Heart right ventricle (tissue), 16 donors: ENCODE results near the gene TCL1B. TPM values are rescaled to one million over a fixed set of nuclear protein-coding genes. Genes with fewer than 3 reads are reported as not detected.

Source experiments
- ATAC-seq, 8 donors: fragments of 200-7000 bp; cut with Tn5 transposase; one replicate each; pipeline ENCODE4 v1.9.1; 2020; ENCODE audit warnings: mild to moderate bottlenecking in 8 of 8, moderate library complexity in 8 of 8, moderate number of reproducible peaks in 1 of 8
- DNase-seq, 2 donors: peaks; one replicate each; pipeline ENCODE4 v3.0.0-alpha.2; 2020
- H3K27ac ChIP-seq, 10 donors: fragments of 200-600 bp; sonication (generic) in 2 of 10; one replicate each; pipeline versions ENCODE4 v1.5.0 to v1.8.0; 2020 to 2022; ENCODE audit warnings: mild to moderate bottlenecking in 3 of 10
- H3K27me3 ChIP-seq, 7 donors: fragments of 200-600 bp; one replicate each; pipeline ENCODE4 v1.8.0; 2021 to 2022; ENCODE audit warnings: mild to moderate bottlenecking in 2 of 7
- H3K36me3 ChIP-seq, 9 donors: fragments of 200-600 bp; sonication (generic) in 1 of 9; one replicate each; pipeline versions ENCODE4 v1.5.0 to v1.8.0; 2020 to 2022; ENCODE audit warnings: mild to moderate bottlenecking in 2 of 9
- H3K4me1 ChIP-seq, 9 donors: fragments of 200-600 bp; sonication (generic) in 1 of 9; one replicate each; pipeline versions ENCODE4 v1.5.0 to v1.8.0; 2020 to 2022; ENCODE audit warnings: mild to moderate bottlenecking in 4 of 9
- H3K4me3 ChIP-seq, 10 donors: fragments of 200-600 bp; sonication (generic) in 2 of 10; one replicate each; pipeline versions ENCODE4 v1.5.0 to v1.8.0; 2020 to 2022; ENCODE audit warnings: mild to moderate bottlenecking in 7 of 10, moderate library complexity in 2 of 10
- H3K9me3 ChIP-seq, 11 donors: fragments of 200-600 bp in 10 of 11; sonication (generic) in 2 of 11; one replicate each; pipeline versions ENCODE4 v1.5.0 to v1.8.0; 2013 to 2022; ENCODE audit warnings: mild to moderate bottlenecking in 2 of 11, control low read depth in 1 of 11, moderate library complexity in 1 of 11
- WGBS, 2 donors: extraction: QIAGEN DNeasy Blood & Tissue Kit; methylation state at CpG; one replicate each; pipeline ENCODE4 v1.1.7; 2013; ENCODE audit warnings: inconsistent platforms in 1 of 2; 5-methylcytosine and 5-hydroxymethylcytosine counted together
- intact Hi-C, 10 donors: fragments of 100-400 bp; cut with DNase I; formaldehyde crosslinking; loops; one replicate each; pipeline versions ENCODE4 v1.11.1 to v1.14.2; 2022
- polyA plus RNA-seq, 2 donors: library from polyadenylated mRNA; stranded (reverse); fragments of 200-250 nt; gene quantifications; one replicate each; pipeline ENCODE4 v1.2.3, GENCODE V29; 2013
- total RNA-seq, 10 donors: library from RNA; stranded (reverse); fragmentation: NEBNext Ultra II Directional in 3 of 10; extraction: Animal tissue kit (Norgen Biotek cat#: 25700) in 3 of 10; gene quantifications; one replicate each; pipeline versions ENCODE4 v1.2.1 to v1.2.4, GENCODE V29; 2021 to 2023
- TF ChIP-seq, protein P1 (sequence below), 9 donors: fragments of 200-600 bp; sonication (generic) in 2 of 9; IDR thresholded peaks; one replicate each; pipeline versions ENCODE4 v1.5.0 to v1.8.0; 2021 to 2022; ENCODE audit warnings: antibody characterized with exemption in 9 of 9, mild to moderate bottlenecking in 5 of 9, moderate library complexity in 1 of 9
- donor health status: Arrhythmogenic right ventricular cardiomyopathy.
- donor health status: ischemic (EF 13 %, LVEDD 7.1; RV severe dilation, severe dysfunction).
- donor health status: healthy with polysubstance abuse.
- donor health status: DM: no; HTN: yes; CAD: no.
- donor health status: DM: no; HTN: no; CAD: no.
- donor health status: ischemic (EF 25% LVEDD 6.9; RV normal size, moderate dysfunction).
- donor health status: ischemic (EF 25% LVEDD 5.7; RV mildly dilated, moderate dysfunction).
- donor health status: healthy.
- donor health status: DM: yes; HTN: yes; CAD: no.
- donor health status: Ischemic cardiomyopathy.
- donor health status: ischemic (EF 35%, LVEDD 5.7; RV mildly dilated, moderate dysfunction).
- donor health status: nonischemic (EF 11% LVEDD 7.7; RV severe dilation, severe dysfunction).
- donor health status: DM: yes; HTN: yes; CAD: no.
- donor health status: PGD.
- donor health status: ischemic (EF 29% LVEDD 5.4; RV normal size, mild dysfunction).
- donor health status: nonischemic (EF 23%, LVEDD 6.1; RV moderate dilation, normal function).

TCL1B gene
- total and polyA plus RNA-seq, 12 donors: not detected

DNA sequence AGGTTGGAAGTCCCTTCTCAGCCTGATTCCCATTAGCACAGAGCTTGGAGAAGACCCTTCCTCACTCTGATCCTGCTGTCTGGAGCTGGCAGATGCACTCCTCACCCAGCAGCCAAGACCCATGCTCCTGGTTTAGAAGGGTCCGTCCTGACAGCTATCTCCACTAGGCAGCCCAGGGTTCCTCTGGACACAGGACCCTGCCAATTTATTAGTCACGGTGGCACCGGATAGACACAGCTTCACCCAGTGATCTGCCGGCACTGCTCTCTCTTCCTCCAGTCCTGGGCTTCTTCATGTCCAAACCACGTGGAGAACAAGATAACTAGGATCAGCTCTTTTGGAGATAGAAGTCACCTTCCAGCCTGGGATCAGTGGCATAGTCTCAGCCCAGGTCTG is 26.2 kb upstream of the TCL1B start:
- H3K27ac ChIP-seq: no peak overlapping the region
- no peak overlapping the region for H3K4me3 ChIP-seq
- H3K9me3 ChIP-seq: no peaks in the 10 kb centered on the region
- no peaks in the 10 kb centered on the region for H3K36me3 ChIP-seq
- ATAC-seq (peak in 1 of 8 donors; percentile 25), DNase-seq (no peak)
- intact Hi-C loops: no loop called here
- TF ChIP-seq, protein P1, sequence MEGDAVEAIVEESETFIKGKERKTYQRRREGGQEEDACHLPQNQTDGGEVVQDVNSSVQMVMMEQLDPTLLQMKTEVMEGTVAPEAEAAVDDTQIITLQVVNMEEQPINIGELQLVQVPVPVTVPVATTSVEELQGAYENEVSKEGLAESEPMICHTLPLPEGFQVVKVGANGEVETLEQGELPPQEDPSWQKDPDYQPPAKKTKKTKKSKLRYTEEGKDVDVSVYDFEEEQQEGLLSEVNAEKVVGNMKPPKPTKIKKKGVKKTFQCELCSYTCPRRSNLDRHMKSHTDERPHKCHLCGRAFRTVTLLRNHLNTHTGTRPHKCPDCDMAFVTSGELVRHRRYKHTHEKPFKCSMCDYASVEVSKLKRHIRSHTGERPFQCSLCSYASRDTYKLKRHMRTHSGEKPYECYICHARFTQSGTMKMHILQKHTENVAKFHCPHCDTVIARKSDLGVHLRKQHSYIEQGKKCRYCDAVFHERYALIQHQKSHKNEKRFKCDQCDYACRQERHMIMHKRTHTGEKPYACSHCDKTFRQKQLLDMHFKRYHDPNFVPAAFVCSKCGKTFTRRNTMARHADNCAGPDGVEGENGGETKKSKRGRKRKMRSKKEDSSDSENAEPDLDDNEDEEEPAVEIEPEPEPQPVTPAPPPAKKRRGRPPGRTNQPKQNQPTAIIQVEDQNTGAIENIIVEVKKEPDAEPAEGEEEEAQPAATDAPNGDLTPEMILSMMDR (IDR thresholded peaks at IDR 0.05): no peak
- H3K4me1 ChIP-seq: peaks cover 0 to 14% (median 0%) of the 10 kb centered on the region in 9 donors
- WGBS, 2 donors: 49 to 52% methylated on average over 5 of the region's 5 CpGs
- peaks cover 0 to 50% (median 14%) of the 10 kb centered on the region in 7 donors for H3K27me3 ChIP-seq

GRCh38 chr14:95660651-95661515 is 25.3 kb upstream of the TCL1B start:
- H3K4me3 ChIP-seq: no peak overlapping the region
- intact Hi-C loops: no loop called here

DNA sequence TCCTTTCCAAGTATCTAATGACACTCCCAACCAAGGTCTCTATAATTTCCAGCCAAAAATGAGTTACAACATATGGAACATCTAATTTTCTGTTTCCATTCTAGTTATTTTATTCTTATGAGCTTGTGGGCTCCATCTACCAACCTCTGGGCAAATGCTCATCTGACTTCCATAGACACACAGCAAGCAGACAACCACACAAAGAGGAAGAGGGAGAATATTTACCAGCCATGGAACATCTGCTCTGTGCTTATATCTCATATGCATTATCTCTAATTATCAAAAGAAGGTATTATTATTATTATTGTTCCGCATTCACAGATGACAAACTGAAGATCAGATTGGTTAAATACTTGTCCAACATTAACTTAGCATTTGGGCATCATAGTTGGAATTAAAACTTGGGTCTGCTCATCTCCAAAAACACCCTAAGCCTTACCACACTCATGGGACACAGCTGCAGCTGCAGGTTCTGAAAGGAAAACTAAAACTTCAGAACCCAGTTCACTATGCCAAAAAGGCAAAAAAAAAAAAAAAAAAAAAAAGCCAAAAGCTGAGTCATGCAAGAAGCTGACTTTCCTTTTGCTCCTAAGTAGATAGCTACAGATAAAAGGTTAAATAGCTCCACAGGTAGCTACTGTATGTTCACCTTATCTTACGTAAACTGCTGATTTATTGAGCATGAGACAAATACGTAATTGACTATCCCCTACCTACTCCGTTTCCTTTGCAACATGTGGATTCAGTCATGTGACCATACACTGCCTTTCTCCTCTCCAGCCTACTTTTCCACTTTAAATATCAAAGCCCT is 23.6 kb upstream of the TCL1B start:
- DNase-seq (no peak), ATAC-seq (no peak)
- H3K9me3 ChIP-seq: no peaks in the 10 kb centered on the region
- H3K27me3 ChIP-seq: peaks cover 0 to 58% (median 23%) of the 10 kb centered on the region in 7 donors
- 54 to 70% methylated on average over 4 of the region's 4 CpGs for WGBS, 2 donors
- no peaks in the 10 kb centered on the region for H3K36me3 ChIP-seq
- peaks cover 0 to 14% (median 0%) of the 10 kb centered on the region in 9 donors for H3K4me1 ChIP-seq
- no peak overlapping the region for H3K27ac ChIP-seq
- TF ChIP-seq, protein P1 (IDR thresholded peaks at IDR 0.05): no peak
- H3K4me3 ChIP-seq: no peak overlapping the region
- intact Hi-C loops: no loop called here

More at GRCh38 chr14:95660651-95661515, 25.3 kb upstream of the TCL1B start:
- DNase-seq (no peak), ATAC-seq (peak in 3 of 8 donors; percentile 13 to 31 (median 25))
- 32 to 34% methylated on average over 13 of the region's 13 CpGs for WGBS, 2 donors
- H3K9me3 ChIP-seq: no peaks in the 10 kb centered on the region
- no peak overlapping the region for H3K27ac ChIP-seq
- H3K27me3 ChIP-seq: peaks cover 0 to 50% (median 14%) of the 10 kb centered on the region in 7 donors
- H3K4me1 ChIP-seq: peaks cover 0 to 14% (median 0%) of the 10 kb centered on the region in 9 donors
- no peaks in the 10 kb centered on the region for H3K36me3 ChIP-seq
- TF ChIP-seq, protein P1 (IDR thresholded peaks at IDR 0.05): no peak

GRCh38 chr14:95663226-95663797 is 22.9 kb upstream of the TCL1B start:
- no peak overlapping the region for H3K4me3 ChIP-seq
- peaks cover 0 to 53% (median 18%) of the 10 kb centered on the region in 7 donors for H3K27me3 ChIP-seq

More at GRCh38 chr14:95663226-95663797, 22.9 kb upstream of the TCL1B start:
- intact Hi-C loops: no loop called here
- no peaks in the 10 kb centered on the region for H3K36me3 ChIP-seq
- no peaks in the 10 kb centered on the region for H3K9me3 ChIP-seq
- TF ChIP-seq, protein P1 (IDR thresholded peaks at IDR 0.05): no peak
- H3K27ac ChIP-seq: no peak overlapping the region
- peaks cover 0 to 14% (median 0%) of the 10 kb centered on the region in 9 donors for H3K4me1 ChIP-seq
- ATAC-seq: no peak
- WGBS, 2 donors: 72 to 86% methylated on average over 5 of the region's 5 CpGs
- no peak for DNase-seq
